Measurements from ENCODE around the gene ENOX1. TPM values are rescaled to one million over a fixed set of nuclear protein-coding genes. Genes with fewer than 3 reads are reported as not detected.

Gene ENOX1
- total RNA-seq, 3 donors from 2014 or later (not counting 1 experiment from before 2014, with no cell fraction given) = not detected

- 83% methylated on average over 1 of the region's 1 CpG for WGBS (ENCODE audit: insufficient coverage)
- H3K4me1 Mint-ChIP-seq = no peaks in the 10 kb centered on the region
- H3K9me3 Mint-ChIP-seq = no peaks in the 10 kb centered on the region
- intact Hi-C loops (cut with micrococcal nuclease) = no loop called here
- Histone ChIP-seq H3K4me1 (ENCODE audit: control insufficient read depth, insufficient read depth, low read length) (no peaks in the 10 kb centered on the region), H3K27me3 (ENCODE audit: control insufficient read depth, insufficient read depth, low read length) (no peaks in the 10 kb centered on the region), H3K9me3 (ENCODE audit: control insufficient read depth, insufficient read depth, low read length) (no peaks in the 10 kb centered on the region), H3K27ac (ENCODE audit: low read length) (no peak overlapping the region), H3K36me3 (ENCODE audit: control insufficient read depth, insufficient read depth, low read length) (no peaks in the 10 kb centered on the region), H3K4me3 (ENCODE audit: low read length) (no peak overlapping the region)
- no peak overlapping the region for H3K27ac Mint-ChIP-seq
- ATAC-seq (no peak), DNase-seq (no peak)
- H3K27me3 Mint-ChIP-seq (ENCODE audit: low read depth in 2 of 2) = peaks cover 3 to 16% of the 10 kb centered on the region in 2 donors
- H3K4me3 Mint-ChIP-seq = no peak overlapping the region
- H3K36me3 Mint-ChIP-seq = no peaks in the 10 kb centered on the region
- TF ChIP-seq CTCF (IDR thresholded peaks at IDR 0.05) = no peak
Observed at GRCh38 chr13:43758834-43759233, 27.9 kb downstream of the ENOX1 start.

GRCh38 chr13:43757266-43757665, 29.5 kb downstream of the ENOX1 start:
- Mint-ChIP-seq H3K4me1 (no peaks in the 10 kb centered on the region), H3K4me3 (no peak overlapping the region), H3K9me3 (no peaks in the 10 kb centered on the region), H3K36me3 (no peaks in the 10 kb centered on the region), H3K27me3 (ENCODE audit: low read depth in 2 of 2) (peaks cover 3 to 20% of the 10 kb centered on the region in 2 donors), H3K27ac (no peak overlapping the region)
- TF ChIP-seq CTCF (IDR thresholded peaks at IDR 0.05) = no peak
- no peaks in the 10 kb centered on the region for H3K9me3 ChIP-seq (ENCODE audit: control insufficient read depth, insufficient read depth, low read length)
- peaks cover 3% of the 10 kb centered on the region for H3K27me3 ChIP-seq (ENCODE audit: control insufficient read depth, insufficient read depth, low read length)
- no peak overlapping the region for H3K27ac ChIP-seq (ENCODE audit: low read length)
- H3K4me3 ChIP-seq (ENCODE audit: low read length) = no peak overlapping the region
- no peaks in the 10 kb centered on the region for H3K36me3 ChIP-seq (ENCODE audit: control insufficient read depth, insufficient read depth, low read length)
- intact Hi-C loops (cut with micrococcal nuclease) = no loop called here
- DNase-seq (no peak), ATAC-seq (no peak)
- no peaks in the 10 kb centered on the region for H3K4me1 ChIP-seq (ENCODE audit: control insufficient read depth, insufficient read depth, low read length)
- no CpG with 5 or more reads among the region's 1 CpG for WGBS (ENCODE audit: insufficient coverage)

GRCh38 chr13:43755844-43756243, 30.9 kb downstream of the ENOX1 start:
- intact Hi-C loops (cut with micrococcal nuclease) = no loop called here
- H3K4me1 Mint-ChIP-seq = no peaks in the 10 kb centered on the region
- no peak overlapping the region for H3K27ac Mint-ChIP-seq
- H3K36me3 ChIP-seq (ENCODE audit: control insufficient read depth, insufficient read depth, low read length) = no peaks in the 10 kb centered on the region
- peaks cover 3 to 12% of the 10 kb centered on the region in 2 donors for H3K27me3 Mint-ChIP-seq (ENCODE audit: low read depth in 2 of 2)
- H3K4me3 ChIP-seq (ENCODE audit: low read length) = no peak overlapping the region
- no peak for ATAC-seq
- no peaks in the 10 kb centered on the region for H3K36me3 Mint-ChIP-seq
- H3K4me3 Mint-ChIP-seq = no peak overlapping the region
- H3K9me3 Mint-ChIP-seq = no peaks in the 10 kb centered on the region
- peaks cover 3% of the 10 kb centered on the region for H3K27me3 ChIP-seq (ENCODE audit: control insufficient read depth, insufficient read depth, low read length)
- no peaks in the 10 kb centered on the region for H3K9me3 ChIP-seq (ENCODE audit: control insufficient read depth, insufficient read depth, low read length)
- WGBS (ENCODE audit: insufficient coverage) = 41% methylated on average over 1 of the region's 1 CpG
- no peak for DNase-seq
- H3K4me1 ChIP-seq (ENCODE audit: control insufficient read depth, insufficient read depth, low read length) = no peaks in the 10 kb centered on the region
- H3K27ac ChIP-seq (ENCODE audit: low read length) = no peak overlapping the region
- TF ChIP-seq CTCF (IDR thresholded peaks at IDR 0.05) = no peak

GRCh38 chr13:43751624-43752023, 35.1 kb downstream of the ENOX1 start:
- Mint-ChIP-seq H3K4me1 (no peaks in the 10 kb centered on the region), H3K27me3 (ENCODE audit: low read depth in 2 of 2) (peaks cover 3 to 5% of the 10 kb centered on the region in 2 donors), H3K36me3 (no peaks in the 10 kb centered on the region), H3K4me3 (no peak overlapping the region), H3K9me3 (no peaks in the 10 kb centered on the region), H3K27ac (no peak overlapping the region)
- H3K4me3 ChIP-seq (ENCODE audit: low read length) = no peak overlapping the region
- intact Hi-C loops (cut with micrococcal nuclease) = no loop called here
- no peak overlapping the region for H3K27ac ChIP-seq (ENCODE audit: low read length)
- no CpG with 5 or more reads among the region's 3 CpGs for WGBS (ENCODE audit: insufficient coverage)
- peaks cover 3% of the 10 kb centered on the region for H3K27me3 ChIP-seq (ENCODE audit: control insufficient read depth, insufficient read depth, low read length)
- H3K36me3 ChIP-seq (ENCODE audit: control insufficient read depth, insufficient read depth, low read length) = no peaks in the 10 kb centered on the region
- ATAC-seq (no peak), DNase-seq (no peak)
- no peaks in the 10 kb centered on the region for H3K4me1 ChIP-seq (ENCODE audit: control insufficient read depth, insufficient read depth, low read length)
- no peaks in the 10 kb centered on the region for H3K9me3 ChIP-seq (ENCODE audit: control insufficient read depth, insufficient read depth, low read length)
- TF ChIP-seq CTCF (IDR thresholded peaks at IDR 0.05) = no peak
